Activated T-cell treated with anti-CD3 and anti-CD28 coated beads for 1 hour (primary cell): Measurements from ENCODE around the gene LDLRAD4.

ENCODE experiments used
- DNase-seq: peaks from one replicate; pipeline ENCODE4 v3.0.0-alpha.2; 2020; ENCODE audit warnings: low read depth

LDLRAD4 gene

GRCh38 chr18:13372531-13372951 is 154.0 kb downstream of the LDLRAD4 start:
- DNase-seq = no peak

- no peak for DNase-seq
Observed at GRCh38 chr18:13374096-13374467, 155.5 kb downstream of the LDLRAD4 start.

GRCh38 chr18:13374468-13375301 is 156.1 kb downstream of the LDLRAD4 start:
- DNase-seq = no peak

- DNase-seq = peak; percentile 53
Observed at GRCh38 chr18:13375302-13376255, 157.0 kb downstream of the LDLRAD4 start.

- no peak for DNase-seq
Observed at GRCh38 chr18:13376298-13376840, 157.8 kb downstream of the LDLRAD4 start.

GRCh38 chr18:13376841-13377351 is 158.3 kb downstream of the LDLRAD4 start:
- peak; percentile 51 for DNase-seq

- no peak for DNase-seq
Observed at GRCh38 chr18:13377496-13377895, 158.9 kb downstream of the LDLRAD4 start.

- DNase-seq = no peak
Observed at GRCh38 chr18:13378150-13378549, 159.6 kb downstream of the LDLRAD4 start.

- DNase-seq = no peak
Observed at GRCh38 chr18:13379062-13379865, 160.7 kb downstream of the LDLRAD4 start.

- DNase-seq = no peak
Observed at GRCh38 chr18:13379930-13380690, 161.6 kb downstream of the LDLRAD4 start.

- DNase-seq = no peak
Observed at GRCh38 chr18:13380691-13381070, 162.1 kb downstream of the LDLRAD4 start.

GRCh38 chr18:13381331-13381730 is 162.8 kb downstream of the LDLRAD4 start:
- no peak for DNase-seq

GRCh38 chr18:13381944-13382365 is 163.4 kb downstream of the LDLRAD4 start:
- no peak for DNase-seq

GRCh38 chr18:13382366-13382953 is 163.9 kb downstream of the LDLRAD4 start:
- no peak for DNase-seq

GRCh38 chr18:13382954-13383827 is 164.6 kb downstream of the LDLRAD4 start:
- no peak for DNase-seq

- DNase-seq = no peak
Observed at GRCh38 chr18:13386891-13387801, 168.6 kb downstream of the LDLRAD4 start.

- no peak for DNase-seq
Observed at GRCh38 chr18:13387855-13388548, 169.4 kb downstream of the LDLRAD4 start.
